RWPE2 (cell line): Measurements from ENCODE around the gene GPR34.

Source experiments
- ATAC-seq: fragments of 200-7000 bp; cut with Tn5 transposase; 3 replicates; pipeline ENCODE4 v1.9.1; 2021; ENCODE audit warnings: low read depth
- DNase-seq: peaks from one replicate; pipeline ENCODE4 v3.0.0-alpha.2; 2020; ENCODE audit warnings: low spot score
- H3K27ac ChIP-seq: fragments of 450-650 bp; 2 replicates; pipeline ENCODE4 v1.5.1; 2017; ENCODE audit warnings: mild to moderate bottlenecking; ENCODE audit not compliant: poor library complexity, severe bottlenecking
- H3K27me3 ChIP-seq: fragments of 250-450 bp; sonication (Bioruptor Pico); 2 replicates; pipeline ENCODE4 v1.5.1; 2021; ENCODE audit warnings: mild to moderate bottlenecking, moderate library complexity; ENCODE audit not compliant: insufficient read depth, poor library complexity, severe bottlenecking
- H3K36me3 ChIP-seq: fragments of 250-450 bp; sonication (Bioruptor Pico); 2 replicates; pipeline ENCODE4 v1.5.1; 2020; ENCODE audit warnings: low read depth, mild to moderate bottlenecking, moderate library complexity
- H3K4me1 ChIP-seq: fragments of 250-450 bp; sonication (Bioruptor Pico); 2 replicates; pipeline ENCODE4 v1.5.1; 2021; ENCODE audit warnings: mild to moderate bottlenecking, moderate library complexity; ENCODE audit not compliant: insufficient read depth, poor library complexity, severe bottlenecking
- H3K4me3 ChIP-seq: fragments of 250-450 bp; sonication (Bioruptor Pico); 2 replicates; pipeline ENCODE4 v1.5.1; 2021; ENCODE audit warnings: mild to moderate bottlenecking, moderate library complexity; ENCODE audit not compliant: severe bottlenecking
- H3K9me3 ChIP-seq: fragments of 250-450 bp; sonication (Bioruptor Pico); 2 replicates; pipeline ENCODE4 v1.5.1; 2021; ENCODE audit warnings: mild to moderate bottlenecking, moderate library complexity; ENCODE audit not compliant: severe bottlenecking
- TF ChIP-seq, protein P1 (sequence below): fragments of 450-650 bp; IDR thresholded peaks from one replicate; pipeline ENCODE4 v1.5.1; 2017; ENCODE audit warnings: mild to moderate bottlenecking, moderate library complexity; ENCODE audit not compliant: poor library complexity, severe bottlenecking

Gene GPR34

DNA sequence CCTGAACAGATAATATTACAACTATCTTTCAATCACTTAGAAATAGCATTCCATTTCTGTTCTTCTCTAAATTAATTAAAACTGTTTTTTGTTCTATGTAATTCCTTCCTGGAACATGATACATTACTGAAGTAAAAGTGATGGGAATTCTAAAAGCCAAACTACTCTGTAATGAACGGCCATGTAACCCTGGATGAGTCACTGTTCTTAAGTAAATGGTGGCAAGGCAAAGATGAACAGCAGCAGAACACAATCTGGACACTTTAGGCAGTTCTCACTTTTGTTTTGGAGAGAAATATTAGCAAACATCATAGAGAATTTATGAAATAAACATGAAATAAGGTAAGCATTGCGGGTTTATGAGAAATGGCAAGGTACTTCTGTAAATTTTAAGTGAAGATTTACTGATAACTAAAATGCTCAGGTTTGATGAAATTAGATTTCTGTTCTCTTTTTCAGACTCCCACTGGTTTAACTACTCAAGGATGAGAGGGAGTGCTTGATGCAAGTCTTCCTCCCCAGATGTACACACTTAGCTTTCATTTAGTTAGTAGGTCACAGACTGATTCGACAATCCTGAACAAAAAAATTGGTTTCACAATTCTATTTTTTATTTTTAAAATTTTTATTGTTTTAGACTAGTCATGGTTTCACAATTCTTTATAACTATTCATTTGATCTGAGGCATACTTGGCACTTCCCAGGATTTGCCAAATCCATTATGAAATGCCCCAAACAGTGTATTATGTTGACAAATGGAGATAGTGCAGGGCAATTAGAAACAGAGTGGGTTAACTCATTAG lies 34.2 kb downstream of the GPR34 start:
- H3K36me3 ChIP-seq, result no peaks in the 10 kb centered on the region
- DNase-seq, result no peak
- no peak overlapping the region for H3K4me3 ChIP-seq
- H3K27ac ChIP-seq, result no peak overlapping the region
- TF ChIP-seq, protein P1, sequence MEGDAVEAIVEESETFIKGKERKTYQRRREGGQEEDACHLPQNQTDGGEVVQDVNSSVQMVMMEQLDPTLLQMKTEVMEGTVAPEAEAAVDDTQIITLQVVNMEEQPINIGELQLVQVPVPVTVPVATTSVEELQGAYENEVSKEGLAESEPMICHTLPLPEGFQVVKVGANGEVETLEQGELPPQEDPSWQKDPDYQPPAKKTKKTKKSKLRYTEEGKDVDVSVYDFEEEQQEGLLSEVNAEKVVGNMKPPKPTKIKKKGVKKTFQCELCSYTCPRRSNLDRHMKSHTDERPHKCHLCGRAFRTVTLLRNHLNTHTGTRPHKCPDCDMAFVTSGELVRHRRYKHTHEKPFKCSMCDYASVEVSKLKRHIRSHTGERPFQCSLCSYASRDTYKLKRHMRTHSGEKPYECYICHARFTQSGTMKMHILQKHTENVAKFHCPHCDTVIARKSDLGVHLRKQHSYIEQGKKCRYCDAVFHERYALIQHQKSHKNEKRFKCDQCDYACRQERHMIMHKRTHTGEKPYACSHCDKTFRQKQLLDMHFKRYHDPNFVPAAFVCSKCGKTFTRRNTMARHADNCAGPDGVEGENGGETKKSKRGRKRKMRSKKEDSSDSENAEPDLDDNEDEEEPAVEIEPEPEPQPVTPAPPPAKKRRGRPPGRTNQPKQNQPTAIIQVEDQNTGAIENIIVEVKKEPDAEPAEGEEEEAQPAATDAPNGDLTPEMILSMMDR, result no peak
- H3K4me1 ChIP-seq, result no peaks in the 10 kb centered on the region
- ATAC-seq, result no peak
- no peaks in the 10 kb centered on the region for H3K9me3 ChIP-seq
- H3K27me3 ChIP-seq, result no peaks in the 10 kb centered on the region

DNA sequence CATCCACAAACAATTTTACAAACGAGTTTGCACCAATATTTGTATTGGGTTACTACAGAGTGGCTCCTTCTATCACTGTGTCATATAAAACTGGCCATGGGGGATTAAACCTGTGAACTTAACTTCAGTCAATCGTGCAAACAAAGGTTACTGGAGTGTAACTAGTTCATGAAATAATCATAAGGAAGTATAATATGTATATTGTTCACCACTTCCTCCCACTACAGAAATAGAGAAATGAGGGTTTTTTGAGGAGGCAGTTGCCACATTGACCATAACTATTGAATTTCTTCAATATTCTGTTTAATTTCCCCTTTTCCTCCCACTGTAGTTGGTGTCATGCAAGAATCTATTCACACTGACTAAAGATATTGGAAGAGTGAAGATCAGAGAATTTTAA lies 35.1 kb downstream of the GPR34 start, which contains the start of gene GPR82:
Gene GPR82 (plus strand): TSS at position 356 of the 400 bp plus-strand sequence. CDS start 2,846 bp downstream, outside the sequence.
- Histone ChIP-seq H3K4me1 (no peaks in the 10 kb centered on the region), H3K9me3 (no peaks in the 10 kb centered on the region), H3K27ac (no peak within 1 kb of the TSS), H3K4me3 (no peak within 1 kb of the TSS), H3K36me3 (no peaks in the 10 kb centered on the region), H3K27me3 (no peaks in the 10 kb centered on the region)
- no peak for ATAC-seq
- no peak for DNase-seq
- TF ChIP-seq, protein P1, result no peak

DNA sequence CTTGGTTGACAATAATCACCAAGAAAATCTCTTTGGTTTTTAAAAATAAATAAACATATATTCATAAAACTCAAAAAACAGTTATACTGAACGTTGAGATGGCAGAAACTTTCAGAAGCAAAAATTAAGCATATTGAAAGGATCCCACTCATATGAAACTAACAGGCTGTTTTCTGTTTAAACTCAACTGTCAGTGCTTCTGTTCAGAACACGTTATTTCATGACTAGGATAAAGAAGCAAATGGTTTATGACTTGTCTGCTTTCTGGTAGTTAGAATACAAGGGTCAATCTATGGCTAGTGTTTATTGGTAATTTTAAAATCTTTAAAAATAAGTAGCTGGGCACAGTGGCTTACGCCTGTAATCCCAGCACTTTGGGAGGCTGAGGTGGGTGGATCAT lies 39.4 kb downstream of the GPR34 start:
- no peaks in the 10 kb centered on the region for H3K36me3 ChIP-seq
- ATAC-seq (no peak), DNase-seq (no peak)
- H3K27ac ChIP-seq, result no peak overlapping the region
- TF ChIP-seq, protein P1, result no peak
- H3K27me3 ChIP-seq, result no peaks in the 10 kb centered on the region
- no peak overlapping the region for H3K4me3 ChIP-seq
- no peaks in the 10 kb centered on the region for H3K9me3 ChIP-seq
- no peaks in the 10 kb centered on the region for H3K4me1 ChIP-seq

DNA sequence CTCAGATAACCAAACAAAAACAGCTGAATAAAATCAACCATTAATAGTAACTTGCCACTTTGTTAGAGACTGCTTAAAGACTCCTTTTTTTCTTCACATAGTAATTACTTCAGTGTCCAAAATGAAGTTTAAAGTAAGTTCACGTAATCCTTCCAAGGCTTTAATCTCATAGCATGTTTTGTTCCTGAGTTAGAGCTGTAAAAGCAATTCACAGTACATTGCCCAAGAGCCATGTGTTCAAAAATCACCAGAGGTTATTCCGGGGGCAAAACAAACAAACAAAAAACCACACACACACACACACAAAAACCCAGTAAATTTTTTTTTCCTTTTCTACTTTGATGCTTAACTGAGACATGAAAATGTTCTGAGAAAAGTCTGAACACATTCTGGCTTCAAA lies 41.3 kb downstream of the GPR34 start:
- Histone ChIP-seq H3K4me3 (no peak overlapping the region), H3K27ac (no peak overlapping the region), H3K4me1 (no peaks in the 10 kb centered on the region), H3K27me3 (no peaks in the 10 kb centered on the region), H3K36me3 (no peaks in the 10 kb centered on the region), H3K9me3 (no peaks in the 10 kb centered on the region)
- DNase-seq (no peak), ATAC-seq (no peak)
- TF ChIP-seq, protein P1, result no peak

DNA sequence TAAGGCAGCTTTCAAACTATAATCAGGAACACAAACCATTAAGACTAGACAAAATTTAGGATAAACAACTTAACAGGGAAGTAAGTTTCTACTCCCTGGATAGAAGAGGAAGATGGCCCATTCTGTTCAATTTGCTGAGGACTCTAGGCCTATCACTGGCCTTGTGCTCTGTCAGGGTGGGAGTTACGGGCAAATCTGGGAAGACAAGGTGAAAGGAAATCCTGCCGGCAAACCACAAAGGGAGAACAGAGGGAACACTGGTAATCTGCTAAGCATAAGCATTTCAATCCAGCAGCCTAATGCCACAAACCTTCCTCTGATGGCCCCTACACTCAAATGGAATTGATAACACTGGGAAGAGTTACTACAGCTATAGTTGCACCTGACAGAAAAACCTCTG lies 43.5 kb downstream of the GPR34 start:
- no peaks in the 10 kb centered on the region for H3K27me3 ChIP-seq
- no peak for DNase-seq
- TF ChIP-seq, protein P1, result no peak
- H3K27ac ChIP-seq, result no peak overlapping the region
- ATAC-seq, result no peak
- no peak overlapping the region for H3K4me3 ChIP-seq
- no peaks in the 10 kb centered on the region for H3K9me3 ChIP-seq
- no peaks in the 10 kb centered on the region for H3K36me3 ChIP-seq
- H3K4me1 ChIP-seq, result no peaks in the 10 kb centered on the region
